B cell (primary cell): Measurements from ENCODE around the gene TXN. TPM values are rescaled to one million over a fixed set of nuclear protein-coding genes. Genes with fewer than 3 reads are reported as not detected.

Source experiments
- ATAC-seq: fragments of 200-7000 bp; cut with Tn5 transposase; one replicate; pipeline ENCODE4 v1.10.0; 2021; ENCODE audit warnings: low read depth, mild to moderate bottlenecking, moderate number of reproducible peaks, moderate library complexity
- CTCF ChIA-PET: fragments of 350-600 bp; sonication (Branson Sonifier 250); formaldehyde crosslinking; loops from one replicate; lab custom pipeline; 2021; ENCODE audit warnings: antibody characterized with exemption, inconsistent platforms; lab: Charles Lee
- POLR2A ChIA-PET: fragments of 350-600 bp; sonication (Branson Sonifier 250); formaldehyde crosslinking; loops from one replicate; lab custom pipeline; 2021; ENCODE audit warnings: antibody characterized with exemption; lab: Charles Lee
- DNase-seq: peaks from one replicate; pipeline ENCODE4 v3.0.0; 2013
- H2AFZ ChIP-seq: 2 replicates; pipeline ENCODE4 v1.6.1; 2012; ENCODE audit warnings: mild to moderate bottlenecking, low read depth, low read length; ENCODE audit not compliant: insufficient read depth, poor library complexity, severe bottlenecking
- H3K27ac ChIP-seq, 2 donors: 1 replicate in 1 of 2; 2 replicates in 1 of 2; pipeline ENCODE4 v1.5.1; 2012 to 2013; ENCODE audit warnings: low read length in 2 of 2, mild to moderate bottlenecking in 2 of 2, moderate library complexity in 1 of 2
- H3K27me3 ChIP-seq, 4 experiments: fragments of 200-600 bp in 1 of 4; sonication (generic) in 1 of 4; replicated peaks in 1 of 4; 1 replicate in 2 of 4; 2 replicates in 2 of 4; pipeline versions ENCODE4 v1.6.1 to v1.7.0; 2013 to 2016; ENCODE audit warnings: low read length in 3 of 4, mild to moderate bottlenecking in 2 of 4, mixed read lengths in 1 of 4, moderate library complexity in 1 of 4; ENCODE audit not compliant: insufficient read depth in 4 of 4, control insufficient read depth in 3 of 4; ENCODE audit errors: control extremely low read depth in 1 of 4
- H3K36me3 ChIP-seq, 2 experiments: replicated peaks in 1 of 2; 1 replicate in 1 of 2; 2 replicates in 1 of 2; pipeline versions ENCODE4 v1.6.1 to v1.7.1; 2013; ENCODE audit warnings: low read length in 1 of 2; ENCODE audit not compliant: insufficient read depth in 2 of 2, control insufficient read depth in 1 of 2; ENCODE audit errors: control extremely low read depth in 1 of 2, extremely low read depth in 1 of 2
- H3K4me1 ChIP-seq, 2 donors: fragments of 200-600 bp in 1 of 2; sonication (generic) in 1 of 2; 1 replicate in 1 of 2; 2 replicates in 1 of 2; pipeline versions ENCODE4 v1.5.1 to v1.6.1; 2013 to 2017; ENCODE audit warnings: low read length in 2 of 2; ENCODE audit not compliant: control insufficient read depth in 2 of 2, insufficient read depth in 2 of 2
- H3K4me2 ChIP-seq: replicated peaks from 2 replicates; pipeline ENCODE3; 2012; ENCODE audit warnings: mild to moderate bottlenecking, low read depth, low read length; ENCODE audit not compliant: poor library complexity, severe bottlenecking
- H3K4me3 ChIP-seq, 5 experiments: fragments of 200-600 bp in 1 of 5; sonication (generic) in 1 of 5; 1 replicate in 3 of 5; 2 replicates in 2 of 5; pipeline versions ENCODE4 v1.5.1 to v1.7.0; 2011 to 2016; ENCODE audit warnings: low read length in 4 of 5, mild to moderate bottlenecking in 4 of 5, low read depth in 2 of 5, control low read depth in 1 of 5, moderate library complexity in 1 of 5; ENCODE audit not compliant: insufficient read depth in 1 of 5; ENCODE audit errors: control extremely low read depth in 1 of 5, extremely low read depth in 1 of 5
- H3K79me2 ChIP-seq: fragments of 200-600 bp; sonication (generic); one replicate; pipeline ENCODE4 v1.6.0; 2016; ENCODE audit warnings: low read length; ENCODE audit not compliant: control insufficient read depth, insufficient read depth
- H3K9ac ChIP-seq: fragments of 200-600 bp; sonication (generic); 2 replicates; pipeline ENCODE4 v1.6.1; 2017; ENCODE audit warnings: mild to moderate bottlenecking, low read length, moderate library complexity
- H3K9me3 ChIP-seq, 3 donors: one replicate each; pipeline versions ENCODE4 v1.6.1 to v1.7.1; 2013; ENCODE audit warnings: low read length in 2 of 3; ENCODE audit not compliant: control insufficient read depth in 2 of 3, insufficient read depth in 1 of 3; ENCODE audit errors: control extremely low read depth in 1 of 3
- H4K20me1 ChIP-seq: 2 replicates; pipeline ENCODE4 v1.6.0; 2012; ENCODE audit warnings: mild to moderate bottlenecking, low read length; ENCODE audit not compliant: insufficient read depth, control insufficient read depth, poor library complexity, severe bottlenecking
- H3K27ac Mint-ChIP-seq: one replicate; pipeline ENCODE4 v1.8.0; 2021; ENCODE audit warnings: mixed read lengths
- H3K27me3 Mint-ChIP-seq: one replicate; pipeline ENCODE4 v1.8.0; 2021; ENCODE audit warnings: mixed read lengths
- H3K4me1 Mint-ChIP-seq: one replicate; pipeline ENCODE4 v1.8.0; 2021; ENCODE audit warnings: mixed read lengths
- H3K4me3 Mint-ChIP-seq: one replicate; pipeline ENCODE4 v1.8.0; 2021; ENCODE audit warnings: mixed read lengths
- H3K9me3 Mint-ChIP-seq: one replicate; pipeline ENCODE4 v1.8.0; 2022; ENCODE audit warnings: mixed read lengths; ENCODE audit not compliant: insufficient read depth
- CTCF ChIP-seq: fragments of 200-600 bp; IDR thresholded peaks from one replicate; pipeline ENCODE4 v1.8.0; 2022; ENCODE audit warnings: antibody characterized with exemption, mild to moderate bottlenecking
- EZH2 ChIP-seq: IDR thresholded peaks from 2 replicates; pipeline ENCODE4 v1.6.1; 2012; ENCODE audit warnings: borderline replicate concordance, low read depth, mild to moderate bottlenecking, moderate library complexity, low read length; ENCODE audit not compliant: insufficient read depth, poor library complexity, severe bottlenecking
- WGBS: methylation state at CpG from one replicate; pipeline ENCODE4 v1.1.5; 2013; ENCODE audit warnings: missing lambda C conversion rate; ENCODE audit not compliant: insufficient coverage; 5-methylcytosine and 5-hydroxymethylcytosine counted together
- intact Hi-C: fragments of 100-400 bp; cut with micrococcal nuclease; formaldehyde crosslinking; loops from one replicate; pipeline ENCODE4 v1.10.0; 2022
- polyA plus RNA-seq: library from polyadenylated mRNA; depleted of rRNA; stranded (reverse); fragments of >200 nt; gene quantifications from 2 replicates; pipeline ENCODE4 v1.2.3, GENCODE V29; 2012
- total RNA-seq, 2 donors: library from RNA; stranded (reverse); fragments of 120-200 nt in 1 of 2; gene quantifications; 1 replicate in 1 of 2; 2 replicates in 1 of 2; pipeline versions ENCODE4 v1.2.3 to v1.2.4, GENCODE V29; 2013 to 2022

Gene TXN
- total and polyA plus RNA-seq, 2 donors (not counting 1 experiment from before 2014, with no cell fraction given) = 20.2 to 29.0 TPM

- Histone ChIP-seq H4K20me1 (no peaks in the 10 kb centered on the region), H3K36me3 (no peaks in the 10 kb centered on the region), H3K4me2 (no peak overlapping the region), H3K9ac (no peak overlapping the region), H2AFZ (no peak overlapping the region), H3K27me3 (no peaks in the 10 kb centered on the region), H3K4me1 (no peaks in the 10 kb centered on the region), H3K4me3 (no peak overlapping the region), H3K79me2 (no peaks in the 10 kb centered on the region), H3K27ac (no peak overlapping the region), H3K9me3 (no peaks in the 10 kb centered on the region)
- 94% methylated on average over 5 of the region's 10 CpGs for WGBS
- Mint-ChIP-seq H3K27ac (no peak overlapping the region), H3K4me3 (no peak overlapping the region), H3K4me1 (peaks cover 3% of the 10 kb centered on the region), H3K9me3 (peaks cover 3% of the 10 kb centered on the region), H3K27me3 (peaks cover 2% of the 10 kb centered on the region)
- TF ChIP-seq EZH2 (no peak), CTCF (no peak)
- ChIA-PET POLR2A (no interaction called here), CTCF (interaction anchor here (0.6 to 10.6 kb wide), 7 partner anchors 14 to 639 kb away, joined by 3 to 148 read pairs (median 4); no protein-coding TSS in a partner anchor)
- no peak for DNase-seq
- intact Hi-C loops = no loop called here
- no peak for ATAC-seq
Measured at GRCh38 chr9:110213413-110214044, 42.8 kb downstream of the TXN start.

GRCh38 chr9:110208031-110208430, 48.3 kb downstream of the TXN start, which contains the start of gene C9orf152:
C9orf152 (minus strand) TSS chr9:110208159; CDS start chr9:110207579, 580 bp downstream.
- peaks cover 3% of the 10 kb centered on the region for H3K27me3 Mint-ChIP-seq
- Histone ChIP-seq H3K27me3 (peaks cover 0 to 4% (median 0%) of the 10 kb centered on the region in 4 experiments), H3K9me3 (no peaks in the 10 kb centered on the region), H3K4me3 (no peak within 1 kb of the TSS), H3K4me2 (no peak within 1 kb of the TSS), H2AFZ (no peak within 1 kb of the TSS), H3K27ac (no peak within 1 kb of the TSS), H3K4me1 (no peaks in the 10 kb centered on the region), H3K9ac (no peak within 1 kb of the TSS), H3K36me3 (no peaks in the 10 kb centered on the region), H3K79me2 (no peaks in the 10 kb centered on the region), H4K20me1 (no peaks in the 10 kb centered on the region)
- peaks cover 3% of the 10 kb centered on the region for H3K9me3 Mint-ChIP-seq
- H3K27ac Mint-ChIP-seq = no peak within 1 kb of the TSS
- H3K4me3 Mint-ChIP-seq = no peak within 1 kb of the TSS
- ATAC-seq (no peak), DNase-seq (no peak)
- TF ChIP-seq EZH2 (no peak), CTCF (no peak)
- CTCF ChIA-PET = no interaction called here
- intact Hi-C loops = no loop called here
- no peaks in the 10 kb centered on the region for H3K4me1 Mint-ChIP-seq
- WGBS = 98% methylated on average over 9 of the region's 9 CpGs
- POLR2A ChIA-PET = no interaction called here
